Stimulated activated CD4-positive, alpha-beta T cell treated with anti-CD3 and anti-CD28 coated beads, TNF-alpha, amount 100 ng/mL, for 1 hour (primary cell): Measurements from ENCODE around the gene MIS12.

Experiments
- DNase-seq, 3 donors: peaks; one replicate each; pipeline ENCODE4 v3.0.0-alpha.2; 2020; ENCODE audit warnings: low read depth in 3 of 3, low spot score in 1 of 3

The MIS12 gene

GRCh38 chr17:5532581-5532980, 46.2 kb downstream of the MIS12 start:
- DNase-seq, result no peak

- DNase-seq, result no peak
Observed at GRCh38 chr17:5533486-5534315, 47.3 kb downstream of the MIS12 start.

GRCh38 chr17:5535436-5535835, 49.1 kb downstream of the MIS12 start:
- no peak for DNase-seq

- DNase-seq, result no peak
Observed at GRCh38 chr17:5536866-5537650, 50.7 kb downstream of the MIS12 start.

- no peak for DNase-seq
Observed at GRCh38 chr17:5539286-5539685, 52.9 kb downstream of the MIS12 start.

DNA sequence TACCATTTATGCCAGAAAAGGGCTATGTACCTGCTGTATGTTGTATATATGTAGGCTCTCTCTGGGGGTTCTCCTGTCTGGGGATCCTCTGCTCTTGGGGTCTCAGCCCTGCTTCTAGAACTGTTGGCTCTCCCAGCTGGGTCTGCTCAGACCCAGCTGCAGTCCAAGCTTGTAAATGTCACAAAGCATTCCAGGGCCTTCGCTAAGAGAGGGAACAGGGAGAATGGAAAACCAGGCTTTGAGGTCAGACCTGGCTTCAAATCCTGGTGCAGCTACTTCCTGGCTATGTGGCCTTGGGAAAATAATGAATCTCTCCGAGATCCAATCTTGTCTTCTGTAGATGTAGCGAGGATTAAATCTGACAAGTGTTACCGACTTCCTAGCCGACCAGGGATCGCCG, 54.0 kb downstream of the MIS12 start:
- no peak for DNase-seq
